Gastrocnemius medialis (tissue), 4 donors: ENCODE data around the gene PLK5. TPM values are rescaled to one million over a fixed set of nuclear protein-coding genes. Genes with fewer than 3 reads are reported as not detected.
A peak's percentile ranks its signal among the peaks of the same experiment; 100 is the strongest.

Source experiments
- ATAC-seq, 2 donors: fragments of 150-250 bp; one replicate each; pipeline ENCODE4 v1.9.1; 2016
- DNase-seq, 2 donors: peaks; one replicate each; pipeline ENCODE4 v3.0.0-alpha.2; 2019
- H3K27ac ChIP-seq, 4 donors: fragments of 200-600 bp; sonication (generic); 1 replicate in 1 of 4; 2 replicates in 3 of 4; pipeline ENCODE4 v1.5.1; 2016 to 2018; ENCODE audit warnings: mild to moderate bottlenecking in 2 of 4, moderate library complexity in 1 of 4
- H3K27me3 ChIP-seq, 3 donors: fragments of 200-600 bp; sonication (generic) in 2 of 3; 1 replicate in 1 of 3; 2 replicates in 2 of 3; pipeline versions ENCODE4 v1.5.1 to v1.6.0; 2016 to 2019; ENCODE audit warnings: mild to moderate bottlenecking in 1 of 3, moderate library complexity in 1 of 3
- H3K36me3 ChIP-seq, 2 donors: fragments of 200-600 bp; sonication (generic) in 1 of 2; one replicate each; pipeline ENCODE4 v1.5.1; 2017 to 2018
- H3K4me1 ChIP-seq, 2 donors: fragments of 200-600 bp; sonication (generic) in 1 of 2; one replicate each; pipeline ENCODE4 v1.5.1; 2016 to 2017; ENCODE audit warnings: mild to moderate bottlenecking in 2 of 2
- H3K4me3 ChIP-seq, 4 donors: fragments of 200-600 bp; sonication (generic) in 3 of 4; 1 replicate in 1 of 4; 2 replicates in 3 of 4; pipeline ENCODE4 v1.5.1; 2016 to 2019; ENCODE audit warnings: mild to moderate bottlenecking in 2 of 4
- H3K9me3 ChIP-seq, 3 donors: fragments of 200-600 bp; sonication (generic) in 2 of 3; 1 replicate in 1 of 3; 2 replicates in 2 of 3; pipeline ENCODE4 v1.5.1; 2016 to 2019
- POLR2A ChIP-seq, 2 donors: fragments of 450-650 bp; IDR thresholded peaks; one replicate each; pipeline ENCODE4 v1.6.1; 2017; ENCODE audit warnings: antibody characterized with exemption in 2 of 2, mild to moderate bottlenecking in 2 of 2, moderate library complexity in 2 of 2
- in situ Hi-C, 4 donors: fragments of 200-750 bp; cut with MboI; loops; one replicate each; pipeline versions ENCODE4 v1.15.0 to v1.8.0; 2017; ENCODE audit warnings: low sequenced_read_pairs in 4 of 4
- intact Hi-C: fragments of 100-400 bp; cut with DNase I; formaldehyde crosslinking; loops from one replicate; pipeline ENCODE4 v1.15.1; 2023; ENCODE audit warnings: low total_unique reads
- total RNA-seq, 4 donors: library from RNA; depleted of rRNA; stranded (reverse); fragments of >200 nt; gene quantifications; one replicate each; pipeline versions ENCODE4 v1.1.0 to v1.2.3, GENCODE V29; 2016
- TF ChIP-seq, protein P1 (sequence below), 5 experiments: fragments of 450-650 bp in 3 of 5; fragments of 200-600 bp in 2 of 5; sonication (generic) in 2 of 5; IDR thresholded peaks in 4 of 5; conservative IDR thresholded peaks in 1 of 5; 1 replicate in 4 of 5; 2 replicates in 1 of 5; pipeline ENCODE4 v1.5.1; 2016 to 2019; ENCODE audit warnings: antibody characterized with exemption in 5 of 5, mild to moderate bottlenecking in 3 of 5, moderate library complexity in 3 of 5

Gene PLK5
- total RNA-seq, 4 donors from 2014 or later, result not detected

DNA sequence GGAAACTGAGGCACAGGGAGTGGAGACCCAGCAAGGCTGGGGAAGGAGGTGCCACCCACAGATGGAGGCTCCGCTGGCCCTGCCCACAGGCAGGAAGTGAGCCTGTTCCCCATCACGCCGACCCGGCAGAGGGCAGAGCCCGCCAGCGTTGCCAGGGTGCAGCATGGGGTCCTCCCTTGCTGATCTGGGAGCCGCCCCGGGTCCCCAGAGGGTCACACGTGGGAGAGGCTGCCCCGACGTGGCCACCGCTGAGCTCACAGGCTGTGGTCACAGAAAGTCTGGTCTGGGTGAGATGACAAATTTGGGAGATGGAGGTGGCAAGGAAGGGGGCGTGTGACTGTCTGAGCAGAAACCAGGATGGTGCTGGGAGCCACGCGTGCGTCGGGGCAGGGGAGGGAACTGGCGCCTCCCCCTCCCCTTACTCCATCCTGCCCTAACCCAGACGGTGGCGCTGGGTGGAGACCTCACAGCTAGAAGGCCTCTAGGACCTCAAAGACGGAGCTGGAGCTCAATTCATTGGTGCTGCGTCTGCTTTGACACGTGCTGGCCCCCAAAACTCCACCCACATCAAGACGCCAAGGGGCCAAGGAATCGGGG is 36.5 kb downstream of the PLK5 start:
- Histone ChIP-seq H3K4me1 (no peaks in the 10 kb centered on the region), H3K9me3 (no peaks in the 10 kb centered on the region), H3K4me3 (no peak overlapping the region), H3K36me3 (no peaks in the 10 kb centered on the region), H3K27ac (no peak overlapping the region), H3K27me3 (no peaks in the 10 kb centered on the region)
- no peak for DNase-seq
- intact Hi-C loops (no loop called here), in situ Hi-C loops (no loop called here)
- ATAC-seq, result no peak
- TF ChIP-seq, protein P1, sequence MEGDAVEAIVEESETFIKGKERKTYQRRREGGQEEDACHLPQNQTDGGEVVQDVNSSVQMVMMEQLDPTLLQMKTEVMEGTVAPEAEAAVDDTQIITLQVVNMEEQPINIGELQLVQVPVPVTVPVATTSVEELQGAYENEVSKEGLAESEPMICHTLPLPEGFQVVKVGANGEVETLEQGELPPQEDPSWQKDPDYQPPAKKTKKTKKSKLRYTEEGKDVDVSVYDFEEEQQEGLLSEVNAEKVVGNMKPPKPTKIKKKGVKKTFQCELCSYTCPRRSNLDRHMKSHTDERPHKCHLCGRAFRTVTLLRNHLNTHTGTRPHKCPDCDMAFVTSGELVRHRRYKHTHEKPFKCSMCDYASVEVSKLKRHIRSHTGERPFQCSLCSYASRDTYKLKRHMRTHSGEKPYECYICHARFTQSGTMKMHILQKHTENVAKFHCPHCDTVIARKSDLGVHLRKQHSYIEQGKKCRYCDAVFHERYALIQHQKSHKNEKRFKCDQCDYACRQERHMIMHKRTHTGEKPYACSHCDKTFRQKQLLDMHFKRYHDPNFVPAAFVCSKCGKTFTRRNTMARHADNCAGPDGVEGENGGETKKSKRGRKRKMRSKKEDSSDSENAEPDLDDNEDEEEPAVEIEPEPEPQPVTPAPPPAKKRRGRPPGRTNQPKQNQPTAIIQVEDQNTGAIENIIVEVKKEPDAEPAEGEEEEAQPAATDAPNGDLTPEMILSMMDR (IDR thresholded peaks at IDR 0.05 in 4 of 5, conservative IDR thresholded peaks at IDR 0.05 in 1 of 5), result no peak
- no peak for TF ChIP-seq POLR2A (IDR thresholded peaks at IDR 0.05)

DNA sequence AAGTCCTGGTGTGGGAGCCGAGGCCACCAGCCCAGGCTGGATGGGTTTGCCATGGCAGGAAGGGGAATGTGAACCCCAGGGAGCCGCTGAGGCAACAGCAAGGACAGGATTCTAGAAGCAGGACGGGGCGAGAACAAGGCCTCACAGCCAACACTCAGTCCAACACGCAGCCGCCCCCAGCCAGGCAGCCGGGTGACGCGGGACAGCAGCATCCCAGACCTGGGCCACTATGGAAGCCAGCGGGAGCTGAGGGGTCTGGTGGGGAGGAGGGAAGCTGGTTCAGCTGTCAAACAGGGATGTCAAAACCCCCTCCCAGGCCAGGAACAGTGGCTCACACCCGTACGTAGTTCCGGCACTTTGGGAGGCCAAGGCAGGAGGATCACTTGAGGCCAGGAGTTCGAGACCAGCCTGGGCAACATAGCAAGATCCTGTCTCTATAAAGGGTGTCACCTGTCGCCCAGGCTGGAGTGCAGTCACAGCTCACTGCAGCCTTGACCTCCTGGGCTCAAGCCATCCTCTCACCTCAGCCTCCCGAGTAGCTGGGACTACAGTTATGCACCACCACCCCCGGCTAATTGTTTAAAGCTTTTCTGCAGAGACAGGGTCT is 37.5 kb downstream of the PLK5 start:
- Histone ChIP-seq H3K9me3 (no peaks in the 10 kb centered on the region), H3K36me3 (no peaks in the 10 kb centered on the region), H3K27me3 (peaks cover 2 to 3% (median 3%) of the 10 kb centered on the region in 3 donors), H3K4me3 (no peak overlapping the region), H3K4me1 (peaks cover 0 to 3% of the 10 kb centered on the region in 2 donors), H3K27ac (no peak overlapping the region)
- intact Hi-C loops (no loop called here), in situ Hi-C loops (no loop called here)
- no peak for ATAC-seq
- TF ChIP-seq, protein P1 (IDR thresholded peaks at IDR 0.05 in 4 of 5, conservative IDR thresholded peaks at IDR 0.05 in 1 of 5), result no peak
- TF ChIP-seq POLR2A (IDR thresholded peaks at IDR 0.05), result no peak
- no peak for DNase-seq

DNA sequence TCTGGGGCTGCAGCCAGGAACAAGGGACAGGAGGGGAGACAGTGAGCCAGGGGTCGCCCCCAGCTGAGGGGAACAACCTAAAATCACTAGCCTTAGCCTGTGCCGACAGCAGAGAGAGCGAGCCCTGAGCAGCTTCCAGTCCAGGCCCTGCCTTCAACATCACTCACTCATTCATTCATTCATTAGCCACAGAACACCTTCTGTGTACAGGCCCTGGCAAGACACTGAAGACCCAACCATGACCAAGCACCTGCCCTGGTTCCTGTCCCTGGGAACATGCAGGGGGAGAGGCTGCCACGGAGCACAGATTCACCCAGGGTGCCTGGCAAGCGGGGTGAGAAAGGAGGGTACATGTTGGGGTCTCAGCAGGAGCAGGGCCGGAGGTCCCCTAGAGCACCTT is 39.4 kb downstream of the PLK5 start:
- H3K4me3 ChIP-seq, result no peak overlapping the region
- in situ Hi-C loops (no loop called here), intact Hi-C loops (no loop called here)
- peaks cover 0 to 3% of the 10 kb centered on the region in 2 donors for H3K4me1 ChIP-seq
- H3K27ac ChIP-seq, result no peak overlapping the region
- H3K9me3 ChIP-seq, result no peaks in the 10 kb centered on the region
- H3K27me3 ChIP-seq, result peaks cover 6 to 11% (median 8%) of the 10 kb centered on the region in 3 donors
- DNase-seq, result no peak
- no peak for ATAC-seq
- TF ChIP-seq POLR2A (IDR thresholded peaks at IDR 0.05), result no peak
- TF ChIP-seq, protein P1 (IDR thresholded peaks at IDR 0.05 in 4 of 5, conservative IDR thresholded peaks at IDR 0.05 in 1 of 5), result no peak
- H3K36me3 ChIP-seq, result no peaks in the 10 kb centered on the region

DNA sequence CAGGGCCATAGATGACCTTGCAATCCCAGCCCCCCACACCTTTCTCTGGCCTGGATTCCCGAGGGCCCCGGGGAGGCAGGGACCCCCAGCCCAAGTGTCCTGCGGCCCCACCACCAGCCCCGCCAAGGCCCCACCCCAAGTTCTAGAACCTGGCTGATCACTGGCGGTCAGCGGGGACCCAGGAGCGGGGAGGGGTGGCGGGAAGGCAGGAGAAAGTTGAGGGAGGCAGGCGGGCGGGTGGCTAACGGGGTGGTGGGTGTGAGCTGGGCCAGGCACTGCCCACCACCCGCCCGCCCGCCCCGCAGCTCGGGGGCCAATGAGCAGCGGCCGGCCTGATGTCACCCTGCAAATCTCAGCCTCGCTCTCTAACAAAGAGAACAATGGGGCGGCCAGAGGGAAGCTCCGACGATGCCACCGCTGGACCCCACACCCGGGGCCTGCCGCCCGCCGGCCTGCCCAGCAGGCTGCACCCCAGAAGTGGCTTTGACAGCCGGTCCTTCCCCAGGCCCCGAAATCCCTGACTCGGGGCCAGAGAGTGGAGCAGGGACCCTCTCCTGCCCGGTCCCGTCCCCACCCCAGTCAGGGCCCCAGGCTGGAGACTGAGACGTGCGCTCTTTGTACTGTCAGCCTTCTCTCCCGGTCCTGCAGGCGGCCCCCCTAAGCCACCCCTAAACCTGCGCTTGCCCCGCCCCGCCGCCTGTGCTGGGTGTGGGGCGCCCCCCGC is 42.7 kb downstream of the PLK5 start:
- peak overlapping the region; percentile 10 to 62 (median 36) for H3K27ac ChIP-seq
- no peak for DNase-seq
- peak overlapping the region; percentile 45 to 53 (median 51) for H3K4me3 ChIP-seq
- TF ChIP-seq, protein P1 (IDR thresholded peaks at IDR 0.05 in 4 of 5, conservative IDR thresholded peaks at IDR 0.05 in 1 of 5), result no peak
- peak in 1 of 2 donors; percentile 53 for TF ChIP-seq POLR2A (IDR thresholded peaks at IDR 0.05)
- H3K36me3 ChIP-seq, result no peaks in the 10 kb centered on the region
- in situ Hi-C loops, result no loop called here
- peaks cover 6 to 11% (median 8%) of the 10 kb centered on the region in 3 donors for H3K27me3 ChIP-seq
- H3K9me3 ChIP-seq, result no peaks in the 10 kb centered on the region
- H3K4me1 ChIP-seq, result peaks cover 4 to 7% of the 10 kb centered on the region in 2 donors
- peak in 1 of 2 donors; percentile 40 for ATAC-seq
- intact Hi-C loops, result loop anchor here (5.0 kb wide), 1 partner anchor 41 kb away; the partner anchor contains the start of gene UQCR11
